Epithelial cell of proximal tubule (primary cell): ENCODE measurements around the gene ABLIM2. TPM values are rescaled to one million over a fixed set of nuclear protein-coding genes. Genes with fewer than 3 reads are reported as not detected.

Experiments
- DNase-seq: peaks from one replicate; pipeline ENCODE4 v3.0.0-alpha.2; 2011; ENCODE audit warnings: low read depth
- H3K4me3 ChIP-seq: 2 replicates; pipeline ENCODE4 v1.5.1; 2011; ENCODE audit warnings: low read depth, mild to moderate bottlenecking, low read length
- total RNA-seq: library from RNA; depleted of rRNA; stranded (reverse); fragments of >200 nt; gene quantifications from 2 replicates; pipeline ENCODE4 v1.2.3, GENCODE V29; 2015
- TF ChIP-seq, protein P1 (sequence below): conservative IDR thresholded peaks from 2 replicates; pipeline ENCODE4 v1.5.1; 2012; ENCODE audit warnings: low read depth, mild to moderate bottlenecking, low read length

Gene ABLIM2
- total RNA-seq, 1 donor from 2014 or later, result 1.0 TPM

DNA sequence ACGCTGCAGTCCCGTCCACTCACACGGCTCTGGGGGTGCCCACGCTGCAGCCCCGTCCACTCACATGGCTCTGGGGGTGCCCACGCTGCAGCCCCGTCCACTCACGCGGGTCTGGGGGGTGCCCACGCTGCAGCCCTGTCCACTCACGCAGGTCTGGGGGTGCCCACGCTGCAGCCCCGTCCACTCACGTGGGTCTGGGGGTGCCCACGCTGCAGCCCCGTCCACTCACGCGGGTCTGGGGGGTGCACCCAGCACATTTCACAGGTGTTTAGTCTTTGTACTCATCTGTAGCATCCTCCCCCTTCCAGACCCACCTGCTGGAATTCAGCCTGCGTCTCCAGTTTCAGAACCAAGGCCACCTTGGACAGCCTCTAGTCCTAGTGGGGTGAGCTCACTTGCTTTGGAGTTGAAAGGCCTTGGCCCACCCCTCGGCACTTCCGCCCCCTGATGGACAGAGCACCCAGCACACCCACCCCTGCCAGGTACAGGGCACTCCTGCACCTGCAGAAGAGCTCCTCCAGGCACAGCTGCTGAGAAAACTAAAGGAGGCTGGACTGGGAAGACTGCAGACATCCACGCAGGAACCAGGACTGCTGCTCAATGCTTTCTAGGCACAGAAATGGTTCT is 73.0 kb downstream of the ABLIM2 start:
- TF ChIP-seq, protein P1, sequence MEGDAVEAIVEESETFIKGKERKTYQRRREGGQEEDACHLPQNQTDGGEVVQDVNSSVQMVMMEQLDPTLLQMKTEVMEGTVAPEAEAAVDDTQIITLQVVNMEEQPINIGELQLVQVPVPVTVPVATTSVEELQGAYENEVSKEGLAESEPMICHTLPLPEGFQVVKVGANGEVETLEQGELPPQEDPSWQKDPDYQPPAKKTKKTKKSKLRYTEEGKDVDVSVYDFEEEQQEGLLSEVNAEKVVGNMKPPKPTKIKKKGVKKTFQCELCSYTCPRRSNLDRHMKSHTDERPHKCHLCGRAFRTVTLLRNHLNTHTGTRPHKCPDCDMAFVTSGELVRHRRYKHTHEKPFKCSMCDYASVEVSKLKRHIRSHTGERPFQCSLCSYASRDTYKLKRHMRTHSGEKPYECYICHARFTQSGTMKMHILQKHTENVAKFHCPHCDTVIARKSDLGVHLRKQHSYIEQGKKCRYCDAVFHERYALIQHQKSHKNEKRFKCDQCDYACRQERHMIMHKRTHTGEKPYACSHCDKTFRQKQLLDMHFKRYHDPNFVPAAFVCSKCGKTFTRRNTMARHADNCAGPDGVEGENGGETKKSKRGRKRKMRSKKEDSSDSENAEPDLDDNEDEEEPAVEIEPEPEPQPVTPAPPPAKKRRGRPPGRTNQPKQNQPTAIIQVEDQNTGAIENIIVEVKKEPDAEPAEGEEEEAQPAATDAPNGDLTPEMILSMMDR, result no peak
- H3K4me3 ChIP-seq, result no peak overlapping the region
- DNase-seq, result no peak

DNA sequence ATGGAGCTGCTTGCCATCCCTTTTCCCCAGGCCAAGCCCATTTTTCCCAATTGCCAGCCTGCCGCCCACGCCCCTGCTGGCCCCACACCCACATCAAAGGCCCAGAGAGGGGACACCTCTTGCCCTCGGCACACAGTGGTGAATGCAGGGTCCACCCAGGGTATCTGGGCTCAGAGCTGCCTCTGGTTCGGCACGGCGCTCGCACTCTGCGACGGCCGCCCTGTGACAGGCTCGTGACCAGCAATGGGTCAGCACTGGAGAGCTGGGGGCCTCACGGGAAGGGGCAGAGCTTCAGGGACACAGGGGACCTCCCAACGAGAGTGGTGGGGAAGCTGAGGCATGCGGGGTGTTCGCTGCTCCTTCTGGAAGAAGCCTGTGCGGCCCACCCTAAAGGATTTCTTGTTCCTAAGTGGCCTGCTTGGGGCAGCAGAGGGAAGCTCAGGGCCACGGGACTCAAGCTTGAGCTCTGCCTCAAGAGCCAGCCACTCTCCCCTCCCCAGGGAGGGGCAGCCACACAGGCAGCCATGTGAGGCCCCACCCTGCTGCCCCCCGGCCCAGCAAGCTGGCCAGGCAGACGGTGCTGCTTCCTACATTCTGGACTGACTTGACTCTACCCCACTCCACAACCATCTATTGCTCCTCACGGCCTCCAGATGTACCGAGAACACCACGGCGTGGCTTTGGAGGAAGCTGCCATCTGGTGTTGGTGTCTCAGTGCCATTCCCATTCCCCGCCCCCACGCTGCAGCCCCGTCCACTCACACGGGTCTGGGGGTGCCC is 73.7 kb downstream of the ABLIM2 start:
- TF ChIP-seq, protein P1, result no peak

GRCh38 chr4:8084031-8084660 is 74.5 kb downstream of the ABLIM2 start:
- TF ChIP-seq, protein P1, result no peak
- no peak for DNase-seq
- no peak overlapping the region for H3K4me3 ChIP-seq

More for the DNA sequence above, 73.7 kb downstream of the ABLIM2 start:
- no peak overlapping the region for H3K4me3 ChIP-seq
- DNase-seq, result no peak

GRCh38 chr4:8083086-8083825 is 75.4 kb downstream of the ABLIM2 start:
- no peak for DNase-seq
- H3K4me3 ChIP-seq, result no peak overlapping the region
- TF ChIP-seq, protein P1, result no peak

DNA sequence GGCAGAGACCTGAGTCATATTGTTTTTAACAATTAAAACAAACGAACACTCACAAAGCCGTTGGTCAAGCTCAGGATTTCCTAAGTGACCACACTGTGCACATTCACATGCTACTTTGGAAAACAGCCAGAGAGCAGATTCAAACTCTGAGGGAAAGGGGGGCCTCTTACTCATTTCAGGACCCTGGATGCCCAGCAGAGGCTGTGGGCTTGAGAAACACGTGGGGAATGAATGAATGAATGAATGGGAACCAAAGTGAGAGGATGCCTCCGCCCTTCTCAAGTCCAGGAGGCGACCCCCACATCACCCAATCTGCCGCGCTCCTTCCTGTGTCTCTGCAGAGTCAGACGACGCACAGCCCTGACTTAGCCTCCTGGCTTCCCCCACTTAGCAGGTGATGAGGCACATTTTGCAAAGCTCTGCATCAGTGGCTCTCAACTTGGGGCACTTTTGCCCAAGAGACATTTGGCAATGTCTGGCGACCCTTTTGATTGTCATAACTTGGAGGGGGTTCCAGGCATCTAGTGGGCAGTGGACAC is 76.0 kb downstream of the ABLIM2 start:
- no peak overlapping the region for H3K4me3 ChIP-seq
- DNase-seq, result no peak
- TF ChIP-seq, protein P1, result no peak

DNA sequence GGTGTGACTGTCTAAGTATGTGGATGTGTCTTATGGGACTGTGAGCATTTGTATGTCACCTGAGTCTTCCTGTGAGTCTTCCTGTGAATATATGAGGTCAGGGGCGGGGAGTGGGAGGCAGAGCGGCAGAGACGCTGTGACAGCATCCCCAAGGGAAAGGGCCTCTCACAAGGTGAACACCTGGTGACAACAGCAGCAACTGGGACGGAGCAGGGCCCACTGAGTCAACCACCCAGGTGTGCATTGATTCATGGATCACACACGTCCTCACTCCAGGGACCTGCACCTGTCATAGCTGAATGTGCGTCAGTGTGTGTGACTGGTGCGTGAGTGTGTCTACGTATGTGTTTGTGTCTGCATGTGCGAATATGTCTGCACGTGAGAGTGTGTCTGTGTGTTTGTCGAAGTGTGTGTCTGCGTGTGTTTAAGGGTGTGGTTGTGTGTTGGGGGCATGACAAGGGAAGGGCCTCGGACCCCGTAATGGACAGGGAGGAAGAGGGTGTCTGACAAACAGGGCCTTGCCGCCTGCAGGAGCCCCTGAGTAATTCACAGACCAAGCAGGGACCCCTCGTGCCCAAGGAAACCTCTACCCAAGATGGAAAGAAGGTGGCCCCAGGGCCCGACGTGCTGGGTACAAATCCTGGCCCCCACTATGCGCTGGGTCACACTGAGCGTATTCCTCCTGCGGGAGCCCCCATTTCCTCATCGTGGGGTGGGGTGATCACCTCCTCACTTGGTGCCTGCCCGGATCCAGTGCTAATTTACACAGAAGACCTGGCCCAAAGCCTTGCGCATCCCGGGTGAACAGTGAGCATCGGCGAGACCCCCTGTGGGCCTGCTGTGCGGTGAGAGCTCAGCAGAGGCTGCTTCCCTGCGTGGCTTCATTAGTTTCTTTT is 76.7 kb downstream of the ABLIM2 start:
- TF ChIP-seq, protein P1, result no peak
- no peak overlapping the region for H3K4me3 ChIP-seq
- DNase-seq, result no peak
